Measurements from ENCODE around the gene TSACC. TPM values are rescaled to one million over a fixed set of nuclear protein-coding genes. Genes with fewer than 3 reads are reported as not detected.

The TSACC gene
- not detected in 3 replicates for total RNA-seq
- long read RNA-seq, partial matches to known transcripts = 0 of 1 reads
- long read RNA-seq, other reads (novel, unspliced or antisense) = 1 of 1 reads

DNA sequence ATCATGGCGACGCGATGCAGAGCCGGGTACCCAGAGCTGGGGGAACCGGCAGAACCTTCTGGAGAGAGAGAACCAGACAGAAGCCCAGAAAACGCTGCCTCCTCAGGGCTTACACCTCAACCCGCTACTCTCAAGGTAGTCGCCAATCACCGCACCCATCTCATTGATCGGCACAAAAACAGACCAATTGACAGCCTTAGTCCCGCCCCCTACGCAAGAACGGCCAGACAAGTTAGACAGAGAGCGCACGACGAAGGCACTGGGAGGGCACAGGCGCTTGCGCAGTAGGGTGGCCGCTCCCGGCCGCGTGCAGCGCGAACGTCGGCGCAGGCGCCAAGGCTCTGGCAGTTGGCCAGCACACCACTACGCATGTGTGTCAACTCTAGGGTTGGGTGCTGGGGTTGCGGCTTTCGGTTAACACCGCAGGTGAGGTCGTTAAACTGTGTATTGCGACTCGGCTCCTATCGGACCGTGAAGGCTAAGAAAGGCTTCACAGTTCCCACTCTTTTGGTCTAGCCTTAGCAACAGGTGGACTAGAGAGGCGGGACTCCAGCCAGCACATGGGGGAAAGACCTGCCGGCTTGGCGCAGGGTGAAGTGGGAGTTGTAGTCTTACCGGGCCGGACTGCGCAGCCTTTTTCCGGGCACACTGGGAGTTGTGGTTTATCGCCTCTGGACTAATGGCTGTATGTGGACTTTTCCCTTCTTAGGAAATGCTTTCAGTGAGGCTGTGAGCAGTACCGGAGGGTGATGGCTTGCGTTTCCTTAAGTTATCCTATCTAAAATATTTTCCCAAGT is at the start of gene TSACC, which contains the start of gene CCT3:
TSACC (plus strand) TSS at position 347 of the 797 bp plus-strand sequence. CDS start 1,232 bp downstream, outside the sequence.
CCT3 (minus strand) TSS at position 113 of the 797 bp plus-strand sequence; CDS start at position 5, 108 bp downstream.
- Mint-ChIP-seq H3K4me3 (ENCODE audit: unreplicated experiment) (peak within 1 kb of the TSS; percentile 99), H3K27me3 (ENCODE audit: low read depth) (no peaks in the 10 kb centered on the region), H3K9me3 (ENCODE audit: low read depth) (no peaks in the 10 kb centered on the region), H3K36me3 (ENCODE audit: low read depth) (peaks cover 6% of the 10 kb centered on the region), H3K4me1 (ENCODE audit: low read depth) (peaks cover 27% of the 10 kb centered on the region), H3K27ac (ENCODE audit: unreplicated experiment) (peak within 1 kb of the TSS; percentile 94)
- DNase-seq (ENCODE audit: low spot score) = peak; percentile 99
- TF ChIP-seq, protein P1, sequence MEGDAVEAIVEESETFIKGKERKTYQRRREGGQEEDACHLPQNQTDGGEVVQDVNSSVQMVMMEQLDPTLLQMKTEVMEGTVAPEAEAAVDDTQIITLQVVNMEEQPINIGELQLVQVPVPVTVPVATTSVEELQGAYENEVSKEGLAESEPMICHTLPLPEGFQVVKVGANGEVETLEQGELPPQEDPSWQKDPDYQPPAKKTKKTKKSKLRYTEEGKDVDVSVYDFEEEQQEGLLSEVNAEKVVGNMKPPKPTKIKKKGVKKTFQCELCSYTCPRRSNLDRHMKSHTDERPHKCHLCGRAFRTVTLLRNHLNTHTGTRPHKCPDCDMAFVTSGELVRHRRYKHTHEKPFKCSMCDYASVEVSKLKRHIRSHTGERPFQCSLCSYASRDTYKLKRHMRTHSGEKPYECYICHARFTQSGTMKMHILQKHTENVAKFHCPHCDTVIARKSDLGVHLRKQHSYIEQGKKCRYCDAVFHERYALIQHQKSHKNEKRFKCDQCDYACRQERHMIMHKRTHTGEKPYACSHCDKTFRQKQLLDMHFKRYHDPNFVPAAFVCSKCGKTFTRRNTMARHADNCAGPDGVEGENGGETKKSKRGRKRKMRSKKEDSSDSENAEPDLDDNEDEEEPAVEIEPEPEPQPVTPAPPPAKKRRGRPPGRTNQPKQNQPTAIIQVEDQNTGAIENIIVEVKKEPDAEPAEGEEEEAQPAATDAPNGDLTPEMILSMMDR (IDR thresholded peaks at IDR 0.05) = no peak

DNA sequence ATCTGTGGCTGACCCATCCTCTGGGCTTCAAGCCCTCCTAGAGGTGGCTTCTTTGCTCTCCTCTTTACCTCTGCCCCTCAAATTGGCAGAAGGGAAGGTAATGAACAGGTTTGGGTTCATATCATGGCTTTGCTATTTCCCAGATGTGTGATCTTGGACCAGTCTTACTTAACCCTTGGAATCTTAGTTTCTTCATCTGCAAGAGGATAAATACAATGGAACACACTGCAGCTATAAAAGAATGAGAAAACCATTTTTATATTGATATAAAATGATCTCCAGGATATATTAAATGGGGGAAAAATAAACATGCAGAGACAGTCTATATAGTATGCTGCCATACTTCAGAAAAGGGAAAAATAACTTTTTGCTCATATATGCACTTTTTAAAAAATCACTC is 48.5 kb upstream of the TSACC start:
- Mint-ChIP-seq H3K27ac (ENCODE audit: unreplicated experiment) (no peak overlapping the region), H3K9me3 (ENCODE audit: low read depth) (no peaks in the 10 kb centered on the region), H3K4me1 (ENCODE audit: low read depth) (peaks cover 36% of the 10 kb centered on the region), H3K36me3 (ENCODE audit: low read depth) (peaks cover 4% of the 10 kb centered on the region), H3K27me3 (ENCODE audit: low read depth) (no peaks in the 10 kb centered on the region), H3K4me3 (ENCODE audit: unreplicated experiment) (no peak overlapping the region)
- TF ChIP-seq, protein P1 (IDR thresholded peaks at IDR 0.05) = no peak
- no peak for DNase-seq (ENCODE audit: low spot score)

DNA sequence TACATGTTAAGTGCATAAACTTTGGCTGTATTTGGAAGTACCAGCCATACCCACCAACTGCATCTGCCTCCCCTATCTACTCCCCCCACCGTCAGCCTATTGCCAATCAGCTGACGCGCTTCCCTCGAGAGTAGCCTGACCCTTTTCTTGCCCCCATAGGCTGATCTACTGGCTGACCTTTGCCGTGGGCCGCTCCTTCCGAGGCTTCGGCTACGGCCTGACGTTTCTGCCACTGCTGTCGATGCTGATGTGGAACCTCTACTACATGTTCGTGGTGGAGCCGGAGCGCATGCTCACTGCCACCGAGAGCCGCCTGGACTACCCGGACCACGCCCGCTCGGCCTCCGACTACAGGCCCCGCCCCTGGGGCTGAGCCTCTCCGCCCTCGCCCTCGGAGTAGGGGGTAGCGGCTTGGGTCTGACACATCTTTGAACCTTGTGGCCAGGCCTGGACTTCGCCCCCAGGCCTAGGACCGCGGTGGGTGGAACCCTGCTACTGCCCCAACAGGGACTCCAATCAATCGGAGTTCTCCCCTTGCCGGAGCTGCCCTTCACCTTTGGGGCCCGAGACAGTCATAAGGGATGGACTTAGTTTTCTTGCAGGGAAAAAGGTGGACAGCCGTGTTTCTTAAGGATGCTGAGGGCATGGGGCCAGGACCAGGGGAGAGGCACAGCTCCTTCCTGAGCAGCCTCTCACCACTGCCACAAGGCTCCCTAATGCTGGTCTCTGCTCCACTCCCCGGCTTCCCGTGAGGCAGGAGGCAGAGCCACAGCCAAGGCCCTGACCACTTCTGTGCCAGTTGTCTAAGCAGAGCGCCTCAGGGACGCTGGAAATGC is 46.9 kb upstream of the TSACC start:
- Mint-ChIP-seq H3K4me1 (ENCODE audit: low read depth) (peaks cover 48% of the 10 kb centered on the region), H3K27me3 (ENCODE audit: low read depth) (no peaks in the 10 kb centered on the region)

DNA sequence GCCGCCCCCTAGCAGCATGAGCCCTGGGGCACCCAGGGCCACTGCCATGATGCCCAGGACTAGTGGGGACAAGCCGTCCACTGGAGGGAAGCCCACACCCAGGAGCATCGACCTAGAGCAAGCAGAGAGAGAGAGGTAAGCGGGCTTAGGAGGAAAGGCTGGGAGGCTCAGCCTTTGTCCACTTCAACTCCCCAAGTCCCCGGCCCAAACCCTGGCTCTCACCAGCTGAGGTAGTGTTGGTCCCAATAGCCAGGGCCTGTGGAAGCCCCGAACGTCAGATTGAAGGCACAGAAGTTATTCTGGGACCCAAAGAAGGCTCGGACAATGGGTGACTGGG is 45.3 kb upstream of the TSACC start:
- Mint-ChIP-seq H3K9me3 (ENCODE audit: low read depth) (no peaks in the 10 kb centered on the region), H3K27me3 (ENCODE audit: low read depth) (no peaks in the 10 kb centered on the region), H3K36me3 (ENCODE audit: low read depth) (peaks cover 4% of the 10 kb centered on the region), H3K27ac (ENCODE audit: unreplicated experiment) (peak overlapping the region; percentile 74), H3K4me3 (ENCODE audit: unreplicated experiment) (no peak overlapping the region), H3K4me1 (ENCODE audit: low read depth) (peaks cover 48% of the 10 kb centered on the region)
- no peak for DNase-seq (ENCODE audit: low spot score)
- TF ChIP-seq, protein P1 (IDR thresholded peaks at IDR 0.05) = no peak

More for the DNA sequence above, 46.9 kb upstream of the TSACC start:
- Mint-ChIP-seq H3K9me3 (ENCODE audit: low read depth) (no peaks in the 10 kb centered on the region), H3K27ac (ENCODE audit: unreplicated experiment) (peak overlapping the region; percentile 98), H3K4me3 (ENCODE audit: unreplicated experiment) (peak overlapping the region; percentile 97), H3K36me3 (ENCODE audit: low read depth) (peaks cover 4% of the 10 kb centered on the region)
- peak; percentile 97 for DNase-seq (ENCODE audit: low spot score)
- TF ChIP-seq, protein P1 (IDR thresholded peaks at IDR 0.05) = no peak

DNA sequence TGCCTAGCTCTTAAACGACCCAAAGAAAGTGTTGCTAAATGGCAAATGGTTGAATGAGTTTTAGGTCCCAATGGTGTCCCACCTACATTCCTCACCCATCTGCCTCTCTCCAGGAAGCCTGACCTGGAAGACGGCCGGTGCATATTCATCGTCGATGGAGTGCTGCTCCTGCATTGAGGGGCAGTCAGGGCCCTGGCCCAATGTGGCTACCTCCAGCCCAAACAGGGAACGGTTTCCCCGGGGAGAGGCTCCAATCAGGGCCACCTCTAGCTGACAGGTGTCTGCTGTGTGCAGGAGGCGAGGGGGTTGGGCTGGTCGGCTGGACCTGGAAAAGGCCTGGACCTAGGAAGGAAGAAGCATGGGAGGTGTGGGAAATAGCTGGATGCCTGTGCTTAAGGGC is 44.4 kb upstream of the TSACC start:
- Mint-ChIP-seq H3K27ac (ENCODE audit: unreplicated experiment) (no peak overlapping the region), H3K4me3 (ENCODE audit: unreplicated experiment) (no peak overlapping the region), H3K36me3 (ENCODE audit: low read depth) (peaks cover 4% of the 10 kb centered on the region), H3K27me3 (ENCODE audit: low read depth) (no peaks in the 10 kb centered on the region), H3K4me1 (ENCODE audit: low read depth) (peaks cover 48% of the 10 kb centered on the region), H3K9me3 (ENCODE audit: low read depth) (no peaks in the 10 kb centered on the region)
- no peak for DNase-seq (ENCODE audit: low spot score)
- TF ChIP-seq, protein P1 (IDR thresholded peaks at IDR 0.05) = no peak
